Type B pancreatic cell (in vitro differentiated cells): ENCODE measurements around the gene CENPB. TPM values are rescaled to one million over a fixed set of nuclear protein-coding genes. Genes with fewer than 3 reads are reported as not detected.

Experiments used
- DNase-seq: peaks from one replicate; pipeline ENCODE4 v3.0.0; 2021; ENCODE audit warnings: mixed read lengths; ENCODE audit not compliant: unreplicated experiment; ENCODE audit errors: extremely low spot score
- H3K27ac Mint-ChIP-seq: 2 replicates; pipeline ENCODE4 v1.8.0; 2021; ENCODE audit warnings: mild to moderate bottlenecking, mixed read lengths
- H3K27me3 Mint-ChIP-seq: 2 replicates; pipeline ENCODE4 v1.8.0; 2021; ENCODE audit warnings: mixed read lengths
- H3K36me3 Mint-ChIP-seq: 2 replicates; pipeline ENCODE4 v1.8.0; 2021; ENCODE audit warnings: mixed read lengths
- H3K4me1 Mint-ChIP-seq: one replicate; pipeline ENCODE4 v1.8.0; 2021; ENCODE audit warnings: mixed read lengths; ENCODE audit not compliant: unreplicated experiment
- H3K4me3 Mint-ChIP-seq: 2 replicates; pipeline ENCODE4 v1.8.0; 2021; ENCODE audit warnings: mild to moderate bottlenecking, mixed read lengths
- H3K9me3 Mint-ChIP-seq: 2 replicates; pipeline ENCODE4 v1.8.0; 2021; ENCODE audit warnings: mixed read lengths
- CTCF ChIP-seq: fragments of 200-600 bp; sonication (generic); conservative IDR thresholded peaks from 2 replicates; pipeline ENCODE4 v1.5.0; 2021; ENCODE audit warnings: antibody characterized with exemption, mild to moderate bottlenecking
- total RNA-seq: library from RNA; stranded (reverse); gene quantifications from 2 replicates; pipeline ENCODE4 v1.2.1, GENCODE V29; 2021; ENCODE audit warnings: low replicate concordance

Gene CENPB
- total RNA-seq, 1 donor from 2014 or later, result 63.2 TPM

GRCh38 chr20:3758566-3758965 is 28.0 kb downstream of the CENPB start:
- no peak overlapping the region for H3K4me3 Mint-ChIP-seq
- peaks cover 3% of the 10 kb centered on the region for H3K36me3 Mint-ChIP-seq
- no peak for TF ChIP-seq CTCF
- H3K27ac Mint-ChIP-seq, result no peak overlapping the region
- H3K4me1 Mint-ChIP-seq, result peaks cover 5% of the 10 kb centered on the region
- no peaks in the 10 kb centered on the region for H3K27me3 Mint-ChIP-seq
- DNase-seq, result no peak
- H3K9me3 Mint-ChIP-seq, result no peaks in the 10 kb centered on the region

GRCh38 chr20:3757268-3757667 is 29.3 kb downstream of the CENPB start:
- DNase-seq, result no peak

GRCh38 chr20:3755814-3756480 is 30.6 kb downstream of the CENPB start:
- peaks cover 11% of the 10 kb centered on the region for H3K27me3 Mint-ChIP-seq
- no peak for DNase-seq
- no peaks in the 10 kb centered on the region for H3K9me3 Mint-ChIP-seq
- H3K4me1 Mint-ChIP-seq, result peaks cover 3% of the 10 kb centered on the region
- TF ChIP-seq CTCF, result no peak
- no peak overlapping the region for H3K4me3 Mint-ChIP-seq
- peaks cover 3% of the 10 kb centered on the region for H3K36me3 Mint-ChIP-seq
- H3K27ac Mint-ChIP-seq, result no peak overlapping the region

More at GRCh38 chr20:3757268-3757667, 29.3 kb downstream of the CENPB start:
- Mint-ChIP-seq H3K4me3 (no peak overlapping the region), H3K9me3 (no peaks in the 10 kb centered on the region), H3K36me3 (peaks cover 3% of the 10 kb centered on the region), H3K27me3 (peaks cover 7% of the 10 kb centered on the region), H3K27ac (no peak overlapping the region), H3K4me1 (peaks cover 8% of the 10 kb centered on the region)
- no peak for TF ChIP-seq CTCF

- TF ChIP-seq CTCF, result no peak
- Mint-ChIP-seq H3K36me3 (peaks cover 3% of the 10 kb centered on the region), H3K4me1 (peaks cover 3% of the 10 kb centered on the region), H3K9me3 (no peaks in the 10 kb centered on the region), H3K4me3 (no peak overlapping the region), H3K27ac (no peak overlapping the region), H3K27me3 (peaks cover 18% of the 10 kb centered on the region)
- no peak for DNase-seq
These were observed 31.3 kb downstream of the CENPB start for GRCh38 chr20:3755269-3755668.

GRCh38 chr20:3754276-3754630 is 32.3 kb downstream of the CENPB start:
- H3K4me1 Mint-ChIP-seq, result peaks cover 3% of the 10 kb centered on the region
- H3K4me3 Mint-ChIP-seq, result no peak overlapping the region
- H3K9me3 Mint-ChIP-seq, result no peaks in the 10 kb centered on the region
- peaks cover 22% of the 10 kb centered on the region for H3K27me3 Mint-ChIP-seq
- no peak overlapping the region for H3K27ac Mint-ChIP-seq
- DNase-seq, result no peak
- no peak for TF ChIP-seq CTCF
- no peaks in the 10 kb centered on the region for H3K36me3 Mint-ChIP-seq
